ENCODE results near the gene CDC42BPG. TPM values are rescaled to one million over a fixed set of nuclear protein-coding genes. Genes with fewer than 3 reads are reported as not detected.
A peak's percentile ranks its signal among the peaks of the same experiment; 100 is the strongest.

CDC42BPG gene
- total RNA-seq, 1 experiment from 2014 or later, result 30.1 TPM

DNA sequence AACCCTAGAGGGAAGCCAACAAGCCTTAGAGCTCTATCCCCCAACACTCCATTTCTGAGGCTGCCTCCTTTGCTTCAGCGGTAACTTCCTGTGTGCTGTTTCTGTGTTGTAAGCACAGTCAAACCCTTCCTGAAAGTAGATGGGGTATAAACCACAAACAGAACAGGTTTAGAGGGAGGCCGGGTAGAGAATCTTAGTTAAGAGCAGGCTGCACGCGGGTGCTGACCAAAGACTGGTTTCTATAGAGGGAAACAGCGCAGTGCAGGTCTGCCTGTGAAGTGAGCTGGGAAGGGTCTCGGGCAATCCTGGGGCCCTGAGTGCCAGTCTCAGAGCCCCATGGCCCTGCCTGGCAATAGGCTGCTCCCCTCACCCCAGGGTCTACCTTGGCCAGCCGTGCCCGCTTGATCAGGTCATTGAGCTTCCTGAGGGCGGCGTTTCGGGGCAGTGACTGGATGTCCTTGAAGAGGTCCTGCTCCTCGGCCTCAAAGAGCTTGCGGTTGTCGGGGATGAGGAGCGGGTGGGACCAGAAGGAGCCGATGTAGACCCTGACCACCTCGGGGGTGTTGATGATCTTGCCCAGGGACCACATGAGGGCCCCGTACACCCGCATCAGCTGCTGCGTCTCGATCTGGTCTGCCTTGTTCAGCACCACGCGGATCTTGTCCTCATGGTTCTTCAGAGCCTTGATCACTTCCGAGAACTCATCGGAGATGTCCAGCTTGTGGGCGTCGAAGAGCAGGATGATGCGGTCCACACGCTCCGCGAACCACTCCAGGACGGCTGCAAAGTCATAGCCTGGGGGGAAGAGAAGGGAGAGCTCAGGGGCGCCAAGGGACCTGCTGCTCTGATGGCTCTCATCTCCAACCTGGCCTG is 15.3 kb upstream of the CDC42BPG start:
- ChIA-PET CTCF (interaction anchor here (1.2 to 1.5 kb wide), 2 partner anchors 12 to 18 kb away, joined by 3 to 5 read pairs; partner anchors contain the start of gene EHD1), POLR2A (interaction anchor here (1.1 kb wide), 1 partner anchor 8 kb away, joined by 4 read pairs; no protein-coding TSS in a partner anchor), RAD21 (ENCODE audit: low non-redundant PET in 1 of 2, low total read pairs in 2 of 2, uncharacterized antibody in 2 of 2, unreplicated experiment in 2 of 2) (no interaction called here)
- H3K9me2 ChIP-seq (ENCODE audit: insufficient read depth), result no peaks in the 10 kb centered on the region
- peaks cover 33 to 79% of the 10 kb centered on the region in 2 experiments for H3K4me1 ChIP-seq (ENCODE audit: control insufficient read depth in 1 of 2, insufficient read depth in 2 of 2, low read length in 2 of 2)
- peaks cover 3 to 14% of the 10 kb centered on the region in 2 experiments; a peak in 1 of 4 replicates for H3K36me3 ChIP-seq (ENCODE audit: control insufficient read depth in 1 of 2, insufficient read depth in 2 of 2, low read length in 2 of 2)
- no peak for ATAC-seq
- H3K79me2 ChIP-seq (ENCODE audit: insufficient read depth, low read length), result peaks cover 65% of the 10 kb centered on the region
- TF ChIP-seq ZFX (IDR thresholded peaks at IDR 0.05) (no peak), POLR2A (IDR thresholded peaks at IDR 0.05; ENCODE audit: borderline replicate concordance, extremely low read depth, insufficient read depth, insufficient read length) (no peak), EGR1 (IDR thresholded peaks at IDR 0.05; ENCODE audit: low read depth) (no peak)
- TF ChIP-seq, protein P1, sequence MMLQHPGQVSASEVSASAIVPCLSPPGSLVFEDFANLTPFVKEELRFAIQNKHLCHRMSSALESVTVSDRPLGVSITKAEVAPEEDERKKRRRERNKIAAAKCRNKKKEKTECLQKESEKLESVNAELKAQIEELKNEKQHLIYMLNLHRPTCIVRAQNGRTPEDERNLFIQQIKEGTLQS (IDR thresholded peaks at IDR 0.05), result no peak
- no peak overlapping the region for H3K9ac ChIP-seq (ENCODE audit: low read length)
- H2AFZ ChIP-seq (ENCODE audit: low read depth, low read length, poor library complexity, severe bottlenecking), result no peak overlapping the region
- no peak overlapping the region for H3K4me2 ChIP-seq (ENCODE audit: low read length)
- no TSS peak for BruUV-seq (replicated peaks)
- no peaks in the 10 kb centered on the region for H4K20me1 ChIP-seq (ENCODE audit: insufficient read depth)
- no peak overlapping the region for H3K27ac ChIP-seq (ENCODE audit: low read depth, low read length)
- H3K9me3 ChIP-seq (ENCODE audit: control insufficient read depth in 1 of 2, insufficient read depth in 1 of 2, low read depth in 1 of 2, low read length in 2 of 2), result no peaks in the 10 kb centered on the region
- intact Hi-C loops (cut with micrococcal nuclease), result no loop called here
- H3K4me3 ChIP-seq (replicated peaks in 1 of 2; ENCODE audit: low read depth in 1 of 2, low read length in 2 of 2), result no peak overlapping the region
- no peak for DNase-seq (ENCODE audit: low read depth, low spot score)
- no peaks in the 10 kb centered on the region for H3K27me3 ChIP-seq (ENCODE audit: insufficient read depth, low read length)

DNA sequence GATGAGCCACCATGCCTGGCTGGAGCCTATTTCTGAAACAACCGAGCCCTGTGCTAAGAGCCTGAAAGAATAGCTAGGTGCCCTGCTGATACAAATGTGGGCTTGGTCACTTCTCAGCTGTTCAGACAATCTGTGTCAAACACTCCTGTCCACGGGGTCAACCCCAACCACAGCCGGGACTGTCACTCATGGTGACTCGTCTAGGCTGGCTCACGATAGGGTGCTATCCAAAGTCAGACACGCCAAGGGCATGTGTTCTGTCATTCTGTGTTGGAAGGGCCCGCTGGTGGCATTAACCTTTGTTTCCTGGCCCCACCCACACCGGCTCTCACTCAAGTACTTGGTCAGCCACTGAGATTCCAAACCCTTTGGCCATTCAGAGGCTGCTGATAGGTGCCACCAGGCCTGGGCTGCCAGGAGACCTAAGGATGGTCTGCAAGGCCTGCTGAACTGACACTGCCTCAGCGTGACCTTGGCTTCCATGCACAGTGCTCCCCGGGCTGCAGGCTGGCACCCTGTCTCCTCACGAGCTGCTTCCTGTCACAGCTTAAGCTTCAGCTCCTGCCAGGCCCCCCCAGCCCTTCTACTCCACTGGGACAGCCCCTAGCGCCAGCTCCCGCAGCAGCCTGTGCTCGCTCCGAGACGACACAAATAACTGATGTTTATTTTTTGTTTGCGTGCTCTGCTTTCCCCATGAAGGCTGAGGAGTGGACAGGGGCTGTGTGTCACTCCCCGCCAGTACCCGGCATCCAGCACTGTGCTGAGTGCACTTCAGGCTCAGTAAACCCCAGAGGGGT is 14.2 kb upstream of the CDC42BPG start:
- no peaks in the 10 kb centered on the region for H4K20me1 ChIP-seq (ENCODE audit: insufficient read depth)
- peak overlapping the region; percentile 3; the same call in 1 of the 2 replicates for H3K9ac ChIP-seq (ENCODE audit: low read length)
- no peaks in the 10 kb centered on the region for H3K27me3 ChIP-seq (ENCODE audit: insufficient read depth, low read length)
- ChIA-PET CTCF (interaction anchor here (0.9 to 1.5 kb wide), 3 partner anchors 11 to 29 kb away, joined by 3 to 5 read pairs (median 4); partner anchors contain the start of gene CDC42BPG), RAD21 (ENCODE audit: low non-redundant PET in 1 of 2, low total read pairs in 2 of 2, uncharacterized antibody in 2 of 2, unreplicated experiment in 2 of 2) (no interaction called here), POLR2A (interaction anchor here (1.1 to 9.0 kb wide), 2 partner anchors 9 to 19 kb away, joined by 4 to 56 read pairs; partner anchors contain the start of gene EHD1)
- H2AFZ ChIP-seq (ENCODE audit: low read depth, low read length, poor library complexity, severe bottlenecking), result no peak overlapping the region
- BruUV-seq (replicated peaks), result no TSS peak
- H3K4me1 ChIP-seq (ENCODE audit: control insufficient read depth in 1 of 2, insufficient read depth in 2 of 2, low read length in 2 of 2), result peaks cover 44 to 79% of the 10 kb centered on the region in 2 experiments
- intact Hi-C loops (cut with micrococcal nuclease), result no loop called here
- peak overlapping the region; percentile 42; the same call in 1 of the 2 replicates for H3K27ac ChIP-seq (ENCODE audit: low read depth, low read length)
- DNase-seq (ENCODE audit: low read depth, low spot score) (no peak), ATAC-seq (no peak)
- no peaks in the 10 kb centered on the region for H3K9me3 ChIP-seq (ENCODE audit: control insufficient read depth in 1 of 2, insufficient read depth in 1 of 2, low read depth in 1 of 2, low read length in 2 of 2)
- peak overlapping the region; percentile 9; the same call in 1 of the 2 replicates for H3K4me2 ChIP-seq (ENCODE audit: low read length)
- peaks cover 64% of the 10 kb centered on the region for H3K79me2 ChIP-seq (ENCODE audit: insufficient read depth, low read length)
- H3K4me3 ChIP-seq (replicated peaks in 1 of 2; ENCODE audit: low read depth in 1 of 2, low read length in 2 of 2), result no peak overlapping the region
- H3K36me3 ChIP-seq (ENCODE audit: control insufficient read depth in 1 of 2, insufficient read depth in 2 of 2, low read length in 2 of 2), result peaks cover 3 to 24% of the 10 kb centered on the region in 2 experiments; a peak in 2 of 4 replicates
- H3K9me2 ChIP-seq (ENCODE audit: insufficient read depth), result no peaks in the 10 kb centered on the region
- TF ChIP-seq EZH2 (IDR thresholded peaks at IDR 0.05), result no peak
- TF ChIP-seq EZH2phosphoT487 (IDR thresholded peaks at IDR 0.05; ENCODE audit: borderline replicate concordance), result no peak
- TF ChIP-seq, protein P2, sequence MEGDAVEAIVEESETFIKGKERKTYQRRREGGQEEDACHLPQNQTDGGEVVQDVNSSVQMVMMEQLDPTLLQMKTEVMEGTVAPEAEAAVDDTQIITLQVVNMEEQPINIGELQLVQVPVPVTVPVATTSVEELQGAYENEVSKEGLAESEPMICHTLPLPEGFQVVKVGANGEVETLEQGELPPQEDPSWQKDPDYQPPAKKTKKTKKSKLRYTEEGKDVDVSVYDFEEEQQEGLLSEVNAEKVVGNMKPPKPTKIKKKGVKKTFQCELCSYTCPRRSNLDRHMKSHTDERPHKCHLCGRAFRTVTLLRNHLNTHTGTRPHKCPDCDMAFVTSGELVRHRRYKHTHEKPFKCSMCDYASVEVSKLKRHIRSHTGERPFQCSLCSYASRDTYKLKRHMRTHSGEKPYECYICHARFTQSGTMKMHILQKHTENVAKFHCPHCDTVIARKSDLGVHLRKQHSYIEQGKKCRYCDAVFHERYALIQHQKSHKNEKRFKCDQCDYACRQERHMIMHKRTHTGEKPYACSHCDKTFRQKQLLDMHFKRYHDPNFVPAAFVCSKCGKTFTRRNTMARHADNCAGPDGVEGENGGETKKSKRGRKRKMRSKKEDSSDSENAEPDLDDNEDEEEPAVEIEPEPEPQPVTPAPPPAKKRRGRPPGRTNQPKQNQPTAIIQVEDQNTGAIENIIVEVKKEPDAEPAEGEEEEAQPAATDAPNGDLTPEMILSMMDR (IDR thresholded peaks at IDR 0.05 in 2 of 3, conservative IDR thresholded peaks at IDR 0.05 in 1 of 3; ENCODE audit: borderline replicate concordance in 1 of 3, insufficient read depth in 1 of 3, low read depth in 2 of 3, low read length in 2 of 3), result no peak
- TF ChIP-seq SRF (IDR thresholded peaks at IDR 0.05; ENCODE audit: low read depth), result no peak
- no peak for TF ChIP-seq JUND (IDR thresholded peaks at IDR 0.05)
- no peak for TF ChIP-seq POLR2A (IDR thresholded peaks at IDR 0.05; ENCODE audit: borderline replicate concordance, extremely low read depth, insufficient read depth, insufficient read length)
- no peak for TF ChIP-seq POLR2AphosphoS5 (IDR thresholded peaks at IDR 0.05; ENCODE audit: low read depth, low read length)
- TF ChIP-seq EGR1 (IDR thresholded peaks at IDR 0.05; ENCODE audit: low read depth), result no peak
- TF ChIP-seq ZNF274 (IDR thresholded peaks at IDR 0.05; ENCODE audit: low read depth, low read length), result no peak
- TF ChIP-seq ZFX (IDR thresholded peaks at IDR 0.05), result no peak
- TF ChIP-seq, protein P3, sequence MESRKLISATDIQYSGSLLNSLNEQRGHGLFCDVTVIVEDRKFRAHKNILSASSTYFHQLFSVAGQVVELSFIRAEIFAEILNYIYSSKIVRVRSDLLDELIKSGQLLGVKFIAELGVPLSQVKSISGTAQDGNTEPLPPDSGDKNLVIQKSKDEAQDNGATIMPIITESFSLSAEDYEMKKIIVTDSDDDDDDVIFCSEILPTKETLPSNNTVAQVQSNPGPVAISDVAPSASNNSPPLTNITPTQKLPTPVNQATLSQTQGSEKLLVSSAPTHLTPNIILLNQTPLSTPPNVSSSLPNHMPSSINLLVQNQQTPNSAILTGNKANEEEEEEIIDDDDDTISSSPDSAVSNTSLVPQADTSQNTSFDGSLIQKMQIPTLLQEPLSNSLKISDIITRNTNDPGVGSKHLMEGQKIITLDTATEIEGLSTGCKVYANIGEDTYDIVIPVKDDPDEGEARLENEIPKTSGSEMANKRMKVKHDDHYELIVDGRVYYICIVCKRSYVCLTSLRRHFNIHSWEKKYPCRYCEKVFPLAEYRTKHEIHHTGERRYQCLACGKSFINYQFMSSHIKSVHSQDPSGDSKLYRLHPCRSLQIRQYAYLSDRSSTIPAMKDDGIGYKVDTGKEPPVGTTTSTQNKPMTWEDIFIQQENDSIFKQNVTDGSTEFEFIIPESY (IDR thresholded peaks at IDR 0.05; ENCODE audit: extremely low read depth, insufficient replicate concordance, low read length), result no peak
